ENCODE measurements around the gene CHRND.

The CHRND gene

GRCh38 chr2:232504438-232504837 is 21.5 kb upstream of the CHRND start:
- DNase-seq = no peak

GRCh38 chr2:232505856-232506255 is 20.1 kb upstream of the CHRND start:
- DNase-seq = no peak

GRCh38 chr2:232506709-232507108 is 19.3 kb upstream of the CHRND start:
- no peak for DNase-seq

- DNase-seq = no peak
Observed at GRCh38 chr2:232508251-232508650, 17.7 kb upstream of the CHRND start.

- no peak for DNase-seq
Observed at GRCh38 chr2:232511336-232511890, 14.5 kb upstream of the CHRND start.

- no peak for DNase-seq
Observed at GRCh38 chr2:232512602-232513001, 13.4 kb upstream of the CHRND start.

GRCh38 chr2:232513353-232513752 is 12.6 kb upstream of the CHRND start:
- DNase-seq = no peak

- DNase-seq = no peak
Observed at GRCh38 chr2:232515639-232516038, 10.3 kb upstream of the CHRND start.

- no peak for DNase-seq
Observed at GRCh38 chr2:232516551-232516950, 9.4 kb upstream of the CHRND start.

- no peak for DNase-seq
Observed at GRCh38 chr2:232518844-232519243, 7.1 kb upstream of the CHRND start.

- no peak for DNase-seq
Observed at GRCh38 chr2:232519581-232520438, 6.2 kb upstream of the CHRND start, which contains the start of gene PRSS56. TSS of gene PRSS56 (plus strand) at chr2:232520388. CDS start at chr2:232520599, 211 bp downstream.

GRCh38 chr2:232520489-232520888 is 5.5 kb upstream of the CHRND start:
- no peak for DNase-seq

GRCh38 chr2:232521098-232521497 is 4.9 kb upstream of the CHRND start:
- DNase-seq = no peak

GRCh38 chr2:232521959-232522622 is 3.9 kb upstream of the CHRND start:
- DNase-seq = no peak

GRCh38 chr2:232522623-232523401 is 3.1 kb upstream of the CHRND start:
- no peak for DNase-seq

GRCh38 chr2:232523402-232523681 is 2.6 kb upstream of the CHRND start:
- no peak for DNase-seq

- no peak for DNase-seq
Observed at GRCh38 chr2:232523682-232524597, 2.0 kb upstream of the CHRND start.

- no peak for DNase-seq
Observed at GRCh38 chr2:232524771-232525170, 1.2 kb upstream of the CHRND start.

- no peak for DNase-seq
Observed at GRCh38 chr2:232525199-232525598, 761 bp upstream of the CHRND start.

- no peak for DNase-seq
Observed at GRCh38 chr2:232526372-232526941, 497 bp downstream of the CHRND start.

GRCh38 chr2:232527905-232528470 is 2.0 kb downstream of the CHRND start:
- DNase-seq = no peak
